ENCODE data around the gene SVOPL.
"Not testable (repeated sequence)": the region's sequence is repeated elsewhere in the genome, so short reads cannot be mapped to it uniquely, and the experiment has no call there.

Gene SVOPL

GRCh38 chr7:138700857-138701536 is at the start of gene SVOPL:
Gene SVOPL, minus strand, starts transcription at chr7:138701362. Its CDS starts 22,317 bp downstream, at chr7:138679045.
- Histone ChIP-seq H3K9ac (ENCODE audit: low read length) (no peak within 1 kb of the TSS), H3K27ac (ENCODE audit: low read depth, low read length) (no peak within 1 kb of the TSS), H3K4me1 (ENCODE audit: insufficient read depth, low read length) (no peaks in the 10 kb centered on the region), H3K4me3 (ENCODE audit: low read depth in 1 of 2, low read length in 2 of 2) (no peak within 1 kb of the TSS), H3K27me3 (ENCODE audit: control insufficient read depth in 1 of 2, insufficient read depth in 2 of 2, low read length in 2 of 2) (no peaks in the 10 kb centered on the region), H3K36me3 (ENCODE audit: insufficient read depth, low read length) (no peaks in the 10 kb centered on the region), H3K9me3 (ENCODE audit: low read length) (no peaks in the 10 kb centered on the region)

GRCh38 chr7:138750473-138750872 is 49.3 kb upstream of the SVOPL start:
- Histone ChIP-seq H3K4me3 (ENCODE audit: low read depth in 1 of 2, low read length in 2 of 2) (no peak overlapping the region), H3K36me3 (ENCODE audit: insufficient read depth, low read length) (no peaks in the 10 kb centered on the region), H3K27me3 (ENCODE audit: control insufficient read depth in 1 of 2, insufficient read depth in 2 of 2, low read length in 2 of 2) (no peaks in the 10 kb centered on the region), H3K9ac (ENCODE audit: low read length) (no peak overlapping the region), H3K27ac (ENCODE audit: low read depth, low read length) (no peak overlapping the region), H3K9me3 (ENCODE audit: low read length) (no peaks in the 10 kb centered on the region), H3K4me1 (ENCODE audit: insufficient read depth, low read length) (no peaks in the 10 kb centered on the region)

GRCh38 chr7:138749960-138750359 is 48.8 kb upstream of the SVOPL start:
- H3K27me3 ChIP-seq (ENCODE audit: control insufficient read depth in 1 of 2, insufficient read depth in 2 of 2, low read length in 2 of 2): no peaks in the 10 kb centered on the region
- H3K9ac ChIP-seq (ENCODE audit: low read length): no peak overlapping the region
- no peak overlapping the region for H3K4me3 ChIP-seq (ENCODE audit: low read depth in 1 of 2, low read length in 2 of 2)
- H3K4me1 ChIP-seq (ENCODE audit: insufficient read depth, low read length): no peaks in the 10 kb centered on the region
- H3K9me3 ChIP-seq (ENCODE audit: low read length): no peaks in the 10 kb centered on the region
- no peak overlapping the region for H3K27ac ChIP-seq (ENCODE audit: low read depth, low read length)
- no peaks in the 10 kb centered on the region for H3K36me3 ChIP-seq (ENCODE audit: insufficient read depth, low read length)

DNA sequence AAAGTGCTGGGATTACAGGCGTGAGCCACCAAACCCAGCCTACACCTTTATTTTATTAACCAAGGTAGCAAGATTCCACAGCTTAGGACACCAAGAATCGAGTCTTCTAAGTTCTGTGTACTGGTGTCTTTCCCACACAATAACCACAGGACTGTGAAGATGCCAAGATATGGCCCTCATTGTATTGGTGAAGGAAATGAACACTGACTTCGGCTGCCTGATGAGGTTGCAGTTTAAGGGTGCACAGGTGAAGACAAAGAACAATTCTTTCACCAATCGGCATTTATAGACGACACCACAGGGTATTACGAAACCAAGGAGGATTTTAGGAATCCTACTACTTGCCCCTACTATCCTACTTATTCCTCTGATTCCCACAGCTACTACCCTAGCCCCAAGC is 47.5 kb upstream of the SVOPL start:
- H3K9me3 ChIP-seq (ENCODE audit: low read length): no peaks in the 10 kb centered on the region
- no peaks in the 10 kb centered on the region for H3K27me3 ChIP-seq (ENCODE audit: control insufficient read depth in 1 of 2, insufficient read depth in 2 of 2, low read length in 2 of 2)
- H3K4me1 ChIP-seq (ENCODE audit: insufficient read depth, low read length): no peaks in the 10 kb centered on the region
- H3K4me3 ChIP-seq (ENCODE audit: low read depth in 1 of 2, low read length in 2 of 2): no peak overlapping the region
- no peaks in the 10 kb centered on the region for H3K36me3 ChIP-seq (ENCODE audit: insufficient read depth, low read length)
- H3K27ac ChIP-seq (ENCODE audit: low read depth, low read length): no peak overlapping the region
- no peak overlapping the region for H3K9ac ChIP-seq (ENCODE audit: low read length)

DNA sequence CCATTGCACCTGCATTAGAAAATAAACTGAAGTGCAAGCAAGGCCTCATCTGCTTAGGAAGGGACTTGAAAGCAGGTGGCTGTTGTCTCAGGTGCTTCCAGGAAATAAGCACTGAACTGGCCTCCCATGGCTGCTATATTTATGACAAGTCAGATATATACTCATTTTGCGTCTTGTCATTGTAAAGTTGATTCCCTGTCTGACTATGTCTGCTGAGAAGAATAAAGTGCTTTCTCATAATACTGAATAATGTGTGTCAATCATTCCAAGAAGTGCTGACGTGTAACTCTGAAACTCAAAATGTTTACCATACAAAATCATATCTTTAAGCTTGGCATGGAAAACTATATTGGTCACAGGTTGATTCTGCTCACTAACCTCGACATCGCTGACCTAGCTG is 44.9 kb upstream of the SVOPL start:
- no peaks in the 10 kb centered on the region for H3K9me3 ChIP-seq (ENCODE audit: low read length)
- no peak overlapping the region for H3K27ac ChIP-seq (ENCODE audit: low read depth, low read length)
- H3K4me1 ChIP-seq (ENCODE audit: insufficient read depth, low read length): no peaks in the 10 kb centered on the region
- H3K27me3 ChIP-seq (ENCODE audit: control insufficient read depth in 1 of 2, insufficient read depth in 2 of 2, low read length in 2 of 2): no peaks in the 10 kb centered on the region
- no peak overlapping the region for H3K9ac ChIP-seq (ENCODE audit: low read length)
- H3K36me3 ChIP-seq (ENCODE audit: insufficient read depth, low read length): no peaks in the 10 kb centered on the region
- no peak overlapping the region for H3K4me3 ChIP-seq (ENCODE audit: low read depth in 1 of 2, low read length in 2 of 2)

DNA sequence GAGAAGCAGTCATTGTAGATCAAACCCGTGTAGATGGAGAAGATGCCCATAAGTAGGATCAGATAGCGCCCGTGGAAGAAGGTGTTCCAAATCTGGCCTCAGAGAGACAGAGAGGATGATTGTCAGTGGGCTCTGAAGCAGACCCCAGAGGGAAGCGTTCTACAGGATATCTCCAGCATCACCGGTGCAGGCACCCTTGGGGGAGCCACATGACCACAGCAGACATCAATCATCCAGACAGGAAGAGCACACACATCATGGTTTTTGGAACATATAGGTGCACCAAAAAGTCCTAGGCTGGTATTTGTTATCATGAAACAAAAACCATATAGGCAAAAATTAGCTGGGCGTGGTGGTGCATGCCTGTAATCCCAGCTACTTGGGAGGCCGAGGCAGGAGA is 44.0 kb upstream of the SVOPL start:
- H3K4me3 ChIP-seq (ENCODE audit: low read depth in 1 of 2, low read length in 2 of 2): no peak overlapping the region
- no peak overlapping the region for H3K9ac ChIP-seq (ENCODE audit: low read length)
- H3K4me1 ChIP-seq (ENCODE audit: insufficient read depth, low read length): no peaks in the 10 kb centered on the region
- H3K27me3 ChIP-seq (ENCODE audit: control insufficient read depth in 1 of 2, insufficient read depth in 2 of 2, low read length in 2 of 2): no peaks in the 10 kb centered on the region
- no peak overlapping the region for H3K27ac ChIP-seq (ENCODE audit: low read depth, low read length)
- no peaks in the 10 kb centered on the region for H3K9me3 ChIP-seq (ENCODE audit: low read length)
- no peaks in the 10 kb centered on the region for H3K36me3 ChIP-seq (ENCODE audit: insufficient read depth, low read length)

DNA sequence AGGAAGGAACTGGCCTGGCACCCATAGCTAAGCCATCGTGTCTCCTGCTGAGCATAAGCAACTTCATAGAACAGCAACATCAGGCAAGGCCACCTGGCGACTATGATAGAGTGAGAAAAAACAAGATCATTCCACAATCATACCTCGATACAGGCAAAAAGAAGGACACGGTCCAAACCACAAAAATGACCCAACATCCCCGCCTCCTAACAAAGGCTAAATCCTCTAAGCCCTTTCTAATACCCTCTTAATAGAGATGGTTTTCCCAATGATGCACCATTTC is 40.2 kb upstream of the SVOPL start:
- H3K9ac ChIP-seq (ENCODE audit: low read length): no peak overlapping the region
- no peaks in the 10 kb centered on the region for H3K4me1 ChIP-seq (ENCODE audit: insufficient read depth, low read length)
- H3K4me3 ChIP-seq (ENCODE audit: low read depth in 1 of 2, low read length in 2 of 2): no peak overlapping the region
- no peaks in the 10 kb centered on the region for H3K9me3 ChIP-seq (ENCODE audit: low read length)
- no peaks in the 10 kb centered on the region for H3K36me3 ChIP-seq (ENCODE audit: insufficient read depth, low read length)
- H3K27ac ChIP-seq (ENCODE audit: low read depth, low read length): no peak overlapping the region
- H3K27me3 ChIP-seq (ENCODE audit: control insufficient read depth in 1 of 2, insufficient read depth in 2 of 2, low read length in 2 of 2): no peaks in the 10 kb centered on the region

- Histone ChIP-seq H3K4me1 (ENCODE audit: insufficient read depth, low read length) (no peaks in the 10 kb centered on the region), H3K36me3 (ENCODE audit: insufficient read depth, low read length) (no peaks in the 10 kb centered on the region), H3K9me3 (ENCODE audit: low read length) (no peaks in the 10 kb centered on the region), H3K9ac (ENCODE audit: low read length) (no peak overlapping the region), H3K4me3 (ENCODE audit: low read depth in 1 of 2, low read length in 2 of 2) (no peak overlapping the region), H3K27ac (ENCODE audit: low read depth, low read length) (no peak overlapping the region), H3K27me3 (ENCODE audit: control insufficient read depth in 1 of 2, insufficient read depth in 2 of 2, low read length in 2 of 2) (no peaks in the 10 kb centered on the region)
Observed at GRCh38 chr7:138739859-138740258, 38.7 kb upstream of the SVOPL start.

DNA sequence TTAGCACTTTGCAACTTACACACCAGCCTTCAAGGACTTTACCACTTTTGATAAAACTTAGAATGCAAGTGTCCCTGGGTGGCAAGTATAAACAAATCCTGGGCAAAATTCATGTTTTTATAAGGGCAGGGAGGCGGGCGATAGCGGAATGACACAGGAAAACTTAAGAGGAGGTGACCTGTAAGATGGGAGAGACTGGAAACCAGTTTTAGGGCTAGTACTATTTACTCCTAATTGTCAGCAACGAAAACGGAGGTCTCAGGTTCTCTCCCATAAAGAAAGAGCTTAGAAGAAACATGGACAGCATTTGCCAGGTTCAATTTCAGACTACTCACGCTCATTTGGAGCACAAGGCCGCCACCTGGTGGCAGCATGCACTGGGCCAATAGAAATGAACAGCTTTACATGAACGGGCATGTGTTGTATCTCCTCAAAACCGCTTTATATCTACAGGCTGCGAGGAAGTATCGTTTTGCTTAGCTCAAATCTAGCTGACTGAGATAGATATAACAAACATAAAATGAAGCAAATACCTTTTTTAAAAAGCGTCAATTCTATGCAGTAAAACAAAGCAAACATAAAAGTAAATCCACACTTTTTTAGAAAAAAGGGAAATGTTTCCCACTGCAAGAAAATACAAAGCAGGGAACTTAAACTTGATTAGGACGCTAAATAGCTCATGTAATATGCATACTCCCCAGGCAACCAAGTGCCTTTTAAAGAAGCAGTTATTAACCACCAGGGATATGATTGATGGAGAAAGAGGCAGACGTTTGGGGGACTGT is 37.6 kb upstream of the SVOPL start:
- no peaks in the 10 kb centered on the region for H3K36me3 ChIP-seq (ENCODE audit: insufficient read depth, low read length)
- H3K9me3 ChIP-seq (ENCODE audit: low read length): no peaks in the 10 kb centered on the region
- no peak overlapping the region for H3K9ac ChIP-seq (ENCODE audit: low read length)
- H3K27me3 ChIP-seq (ENCODE audit: control insufficient read depth in 1 of 2, insufficient read depth in 2 of 2, low read length in 2 of 2): no peaks in the 10 kb centered on the region
- H3K4me1 ChIP-seq (ENCODE audit: insufficient read depth, low read length): no peaks in the 10 kb centered on the region
- H3K4me3 ChIP-seq (ENCODE audit: low read depth in 1 of 2, low read length in 2 of 2): no peak overlapping the region
- no peak overlapping the region for H3K27ac ChIP-seq (ENCODE audit: low read depth, low read length)

- Histone ChIP-seq H3K4me3 (ENCODE audit: low read depth in 1 of 2, low read length in 2 of 2) (no peak overlapping the region), H3K36me3 (ENCODE audit: insufficient read depth, low read length) (no peaks in the 10 kb centered on the region), H3K9ac (ENCODE audit: low read length) (no peak overlapping the region), H3K9me3 (ENCODE audit: low read length) (no peaks in the 10 kb centered on the region), H3K4me1 (ENCODE audit: insufficient read depth, low read length) (no peaks in the 10 kb centered on the region), H3K27ac (ENCODE audit: low read depth, low read length) (no peak overlapping the region), H3K27me3 (ENCODE audit: control insufficient read depth in 1 of 2, insufficient read depth in 2 of 2, low read length in 2 of 2) (no peaks in the 10 kb centered on the region)
Observed at GRCh38 chr7:138738114-138738513, 37.0 kb upstream of the SVOPL start.

GRCh38 chr7:138735399-138735798 is 34.2 kb upstream of the SVOPL start:
- H3K4me3 ChIP-seq (ENCODE audit: low read depth in 1 of 2, low read length in 2 of 2): no peak overlapping the region
- H3K36me3 ChIP-seq (ENCODE audit: insufficient read depth, low read length): no peaks in the 10 kb centered on the region
- no peak overlapping the region for H3K9ac ChIP-seq (ENCODE audit: low read length)
- no peaks in the 10 kb centered on the region for H3K27me3 ChIP-seq (ENCODE audit: control insufficient read depth in 1 of 2, insufficient read depth in 2 of 2, low read length in 2 of 2)
- H3K4me1 ChIP-seq (ENCODE audit: insufficient read depth, low read length): no peaks in the 10 kb centered on the region
- no peak overlapping the region for H3K27ac ChIP-seq (ENCODE audit: low read depth, low read length)
- no peaks in the 10 kb centered on the region for H3K9me3 ChIP-seq (ENCODE audit: low read length)

DNA sequence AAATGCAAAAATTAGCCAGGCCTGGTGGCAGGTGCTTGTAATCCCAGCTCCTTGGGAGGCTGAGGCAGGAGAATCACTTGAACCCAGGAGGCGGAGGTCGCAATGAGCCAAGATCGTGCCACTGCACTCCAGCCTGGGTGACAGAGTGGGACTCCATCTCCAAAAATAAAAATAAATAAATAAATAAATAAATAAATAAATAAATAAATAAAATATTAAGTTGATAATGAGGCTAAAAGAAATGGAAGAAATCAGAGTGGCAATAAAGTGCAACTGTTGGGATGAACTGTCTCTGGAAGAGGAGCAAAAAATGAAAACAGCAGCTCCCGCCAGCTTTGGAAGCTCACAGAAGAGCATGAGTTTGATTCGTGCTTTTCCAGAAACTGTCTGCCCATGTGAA is 30.6 kb upstream of the SVOPL start:
- H3K36me3 ChIP-seq (ENCODE audit: insufficient read depth, low read length); H3K27ac ChIP-seq (ENCODE audit: low read depth, low read length); H3K4me3 ChIP-seq (ENCODE audit: low read depth in 1 of 2, low read length in 2 of 2); H3K27me3 ChIP-seq (ENCODE audit: control insufficient read depth in 1 of 2, insufficient read depth in 2 of 2, low read length in 2 of 2); H3K4me1 ChIP-seq (ENCODE audit: insufficient read depth, low read length); H3K9ac ChIP-seq (ENCODE audit: low read length); H3K9me3 ChIP-seq (ENCODE audit: low read length): not testable (repeated sequence)

All from muscle layer of colon (tissue), 2 donors.